PFSK-1 (cell line): Measurements from ENCODE around the gene TXNDC9.

ENCODE experiments used
- POLR2AphosphoS5 ChIP-seq: IDR thresholded peaks from 2 replicates; pipeline ENCODE4 v1.6.1; 2012; ENCODE audit warnings: low read depth, mild to moderate bottlenecking, control low read depth, low read length, moderate library complexity
- SIN3A ChIP-seq: IDR thresholded peaks from 2 replicates; pipeline ENCODE4 v1.6.1; 2012; ENCODE audit warnings: mild to moderate bottlenecking, low read length, moderate library complexity, borderline replicate concordance; ENCODE audit not compliant: insufficient read depth
- TAF1 ChIP-seq: IDR thresholded peaks from 2 replicates; pipeline ENCODE4 v1.6.1; 2012; ENCODE audit warnings: low read length, control low read depth, borderline replicate concordance; ENCODE audit not compliant: insufficient read depth
- TF ChIP-seq, protein P1 (sequence below), 2 experiments: IDR thresholded peaks; 2 replicates each; pipeline versions ENCODE4 v1.6.1 to v1.8.0; 2011 to 2012; ENCODE audit warnings: low read depth in 2 of 2, low read length in 2 of 2, control low read depth in 1 of 2, inconsistent platforms in 1 of 2, mild to moderate bottlenecking in 1 of 2, moderate library complexity in 1 of 2; ENCODE audit not compliant: insufficient read depth in 1 of 2

GRCh38 chr2:99376254-99376864 is 40.2 kb upstream of the TXNDC9 start:
- TF ChIP-seq POLR2AphosphoS5 (no peak), SIN3A (no peak), TAF1 (no peak)
- TF ChIP-seq, protein P1, sequence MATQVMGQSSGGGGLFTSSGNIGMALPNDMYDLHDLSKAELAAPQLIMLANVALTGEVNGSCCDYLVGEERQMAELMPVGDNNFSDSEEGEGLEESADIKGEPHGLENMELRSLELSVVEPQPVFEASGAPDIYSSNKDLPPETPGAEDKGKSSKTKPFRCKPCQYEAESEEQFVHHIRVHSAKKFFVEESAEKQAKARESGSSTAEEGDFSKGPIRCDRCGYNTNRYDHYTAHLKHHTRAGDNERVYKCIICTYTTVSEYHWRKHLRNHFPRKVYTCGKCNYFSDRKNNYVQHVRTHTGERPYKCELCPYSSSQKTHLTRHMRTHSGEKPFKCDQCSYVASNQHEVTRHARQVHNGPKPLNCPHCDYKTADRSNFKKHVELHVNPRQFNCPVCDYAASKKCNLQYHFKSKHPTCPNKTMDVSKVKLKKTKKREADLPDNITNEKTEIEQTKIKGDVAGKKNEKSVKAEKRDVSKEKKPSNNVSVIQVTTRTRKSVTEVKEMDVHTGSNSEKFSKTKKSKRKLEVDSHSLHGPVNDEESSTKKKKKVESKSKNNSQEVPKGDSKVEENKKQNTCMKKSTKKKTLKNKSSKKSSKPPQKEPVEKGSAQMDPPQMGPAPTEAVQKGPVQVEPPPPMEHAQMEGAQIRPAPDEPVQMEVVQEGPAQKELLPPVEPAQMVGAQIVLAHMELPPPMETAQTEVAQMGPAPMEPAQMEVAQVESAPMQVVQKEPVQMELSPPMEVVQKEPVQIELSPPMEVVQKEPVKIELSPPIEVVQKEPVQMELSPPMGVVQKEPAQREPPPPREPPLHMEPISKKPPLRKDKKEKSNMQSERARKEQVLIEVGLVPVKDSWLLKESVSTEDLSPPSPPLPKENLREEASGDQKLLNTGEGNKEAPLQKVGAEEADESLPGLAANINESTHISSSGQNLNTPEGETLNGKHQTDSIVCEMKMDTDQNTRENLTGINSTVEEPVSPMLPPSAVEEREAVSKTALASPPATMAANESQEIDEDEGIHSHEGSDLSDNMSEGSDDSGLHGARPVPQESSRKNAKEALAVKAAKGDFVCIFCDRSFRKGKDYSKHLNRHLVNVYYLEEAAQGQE (IDR thresholded peaks at IDR 0.05; ENCODE audit: insufficient read depth in 1 of 2, low read depth in 2 of 2, low read length in 2 of 2), result no peak
